OCI-LY7 (cell line): ENCODE results near the gene OR1N1. TPM values are rescaled to one million over a fixed set of nuclear protein-coding genes. Genes with fewer than 3 reads are reported as not detected.

Experiments
- BruUV-seq: library from RNA; stranded (reverse); fragments of 400-500 nt; replicated peaks from 2 replicates; lab custom pipeline; 2021; lab: Mats Ljungman, UMichigan
- CTCF ChIA-PET: fragments of 300-600 bp; sonication (Branson Sonifier 250); formaldehyde crosslinking; loops from one replicate; lab custom pipeline; 2022; ENCODE audit warnings: antibody characterized with exemption; ENCODE audit not compliant: unreplicated experiment; lab: Charles Lee
- POLR2A ChIA-PET: fragments of 300-600 bp; sonication (Branson Sonifier 250); formaldehyde crosslinking; loops from one replicate; lab custom pipeline; 2022; ENCODE audit warnings: antibody characterized with exemption; lab: Charles Lee
- DNase-seq: peaks from one replicate; pipeline ENCODE4 v3.0.0-alpha.2; 2015; ENCODE audit warnings: low spot score
- H2AFZ ChIP-seq: fragments of 200-600 bp; sonication (generic), shearing (Covaris generic); 2 replicates; pipeline ENCODE4 v1.6.1; 2014; ENCODE audit warnings: mild to moderate bottlenecking, antibody characterized with exemption, low read length, moderate library complexity
- H3K27ac ChIP-seq: fragments of 200-600 bp; sonication (generic); 2 replicates; pipeline ENCODE4 v1.5.1; 2014; ENCODE audit warnings: mixed run types, low read depth, mild to moderate bottlenecking, moderate library complexity, low read length, inconsistent platforms; ENCODE audit not compliant: poor library complexity, severe bottlenecking
- H3K36me3 ChIP-seq: fragments of 200-600 bp; sonication (generic); 2 replicates; pipeline ENCODE4 v1.6.1; 2014; ENCODE audit warnings: mild to moderate bottlenecking, antibody characterized with exemption, low read length, moderate library complexity, mixed read lengths; ENCODE audit not compliant: insufficient read depth
- H3K4me1 ChIP-seq: fragments of 200-600 bp; sonication (generic); 2 replicates; pipeline ENCODE4 v1.5.1; 2014; ENCODE audit warnings: mild to moderate bottlenecking, low read length; ENCODE audit not compliant: insufficient read depth, poor library complexity, severe bottlenecking
- H3K4me2 ChIP-seq: fragments of 200-600 bp; sonication (generic); 2 replicates; pipeline ENCODE4 v1.6.1; 2014; ENCODE audit warnings: mild to moderate bottlenecking, low read length
- H3K4me3 ChIP-seq: fragments of 200-600 bp; sonication (generic); 2 replicates; pipeline ENCODE4 v1.5.1; 2014; ENCODE audit warnings: mild to moderate bottlenecking, low read depth, low read length; ENCODE audit not compliant: poor library complexity, severe bottlenecking
- H3K79me2 ChIP-seq: fragments of 200-600 bp; sonication (generic); 2 replicates; pipeline ENCODE4 v1.6.1; 2016; ENCODE audit warnings: low read depth, mild to moderate bottlenecking, low read length, moderate library complexity, mixed read lengths; ENCODE audit not compliant: insufficient read depth
- H3K9me2 ChIP-seq: fragments of 200-600 bp; sonication (generic); 2 replicates; pipeline ENCODE4 v1.6.1; 2016; ENCODE audit warnings: mild to moderate bottlenecking, low read length, mixed read lengths; ENCODE audit not compliant: insufficient read depth
- H3K9me3 ChIP-seq: fragments of 200-600 bp; sonication (generic); 2 replicates; pipeline ENCODE4 v1.6.1; 2014; ENCODE audit warnings: mild to moderate bottlenecking, mixed run types, low read length, mixed read lengths
- H4K20me1 ChIP-seq: fragments of 200-600 bp; sonication (generic); 2 replicates; pipeline ENCODE4 v1.6.1; 2014; ENCODE audit warnings: mild to moderate bottlenecking, antibody characterized with exemption, low read length, moderate library complexity, mixed read lengths; ENCODE audit not compliant: insufficient read depth
- CTCF ChIP-seq: fragments of 200-600 bp; sonication (generic); conservative IDR thresholded peaks from 2 replicates; pipeline ENCODE4 v1.5.1; 2014; ENCODE audit warnings: mild to moderate bottlenecking, antibody characterized with exemption, low read length, moderate library complexity, mixed read lengths
- EZH2phosphoT487 ChIP-seq: fragments of 200-600 bp; sonication (generic); IDR thresholded peaks from 2 replicates; pipeline ENCODE4 v1.6.1; 2018; ENCODE audit warnings: low read depth, borderline replicate concordance, mild to moderate bottlenecking, mixed run types, antibody characterized with exemption, low read length, moderate library complexity, mixed read lengths
- intact Hi-C: fragments of 100-400 bp; cut with micrococcal nuclease; formaldehyde crosslinking; loops from one replicate; pipeline ENCODE4 v1.10.0; 2022; ENCODE audit not compliant: unreplicated experiment
- total RNA-seq, 2 experiments: library from RNA; depleted of rRNA in 1 of 2; stranded (reverse); fragments of >200 nt in 1 of 2; shearing (Covaris generic) in 1 of 2; gene quantifications; 2 replicates each; pipeline ENCODE4 v1.2.3, GENCODE V29; 2014 to 2022

The OR1N1 gene
- total RNA-seq, 2 experiments from 2014 or later, result not detected

- ChIA-PET CTCF (no interaction called here), POLR2A (no interaction called here)
- Histone ChIP-seq H3K4me3 (no peak within 1 kb of the TSS), H3K4me2 (no peak within 1 kb of the TSS), H3K4me1 (no peaks in the 10 kb centered on the region), H3K9me3 (no peaks in the 10 kb centered on the region), H3K27ac (no peak within 1 kb of the TSS), H4K20me1 (no peaks in the 10 kb centered on the region), H3K79me2 (no peaks in the 10 kb centered on the region), H2AFZ (no peak within 1 kb of the TSS), H3K9me2 (no peaks in the 10 kb centered on the region), H3K36me3 (no peaks in the 10 kb centered on the region)
- no peak for DNase-seq
- BruUV-seq, result no TSS peak
- TF ChIP-seq EZH2phosphoT487 (no peak), CTCF (no peak)
- intact Hi-C loops, result no loop called here
These were observed 16.6 kb downstream of the OR1N1 start, which contains the start of gene OR1J2 for GRCh38 chr9:122510502-122510901. Gene OR1J2, plus strand, starts transcription at chr9:122510802. Its CDS starts 0 bp downstream, at chr9:122510802.

- no peak overlapping the region for H3K4me2 ChIP-seq
- H3K27ac ChIP-seq, result no peak overlapping the region
- no peaks in the 10 kb centered on the region for H3K9me2 ChIP-seq
- no peaks in the 10 kb centered on the region for H4K20me1 ChIP-seq
- TF ChIP-seq EZH2phosphoT487, result no peak
- no peak for TF ChIP-seq CTCF
- no peak overlapping the region for H3K4me3 ChIP-seq
- H3K4me1 ChIP-seq, result no peaks in the 10 kb centered on the region
- ChIA-PET POLR2A (no interaction called here), CTCF (no interaction called here)
- intact Hi-C loops, result no loop called here
- H3K9me3 ChIP-seq, result no peaks in the 10 kb centered on the region
- no TSS peak for BruUV-seq
- H3K36me3 ChIP-seq, result no peaks in the 10 kb centered on the region
- H3K79me2 ChIP-seq, result no peaks in the 10 kb centered on the region
- no peak for DNase-seq
- H2AFZ ChIP-seq, result no peak overlapping the region
These were observed 20.1 kb downstream of the OR1N1 start for GRCh38 chr9:122506964-122507363.

- TF ChIP-seq CTCF (peak; percentile 89), EZH2phosphoT487 (no peak)
- H3K4me1 ChIP-seq, result no peaks in the 10 kb centered on the region
- no peak overlapping the region for H3K4me2 ChIP-seq
- no peaks in the 10 kb centered on the region for H3K9me3 ChIP-seq
- intact Hi-C loops, result no loop called here
- no peaks in the 10 kb centered on the region for H3K36me3 ChIP-seq
- no peak overlapping the region for H3K4me3 ChIP-seq
- H3K27ac ChIP-seq, result no peak overlapping the region
- H3K9me2 ChIP-seq, result no peaks in the 10 kb centered on the region
- CTCF ChIA-PET, result no interaction called here
- DNase-seq, result peak; percentile 47
- POLR2A ChIA-PET, result interaction anchor here (0.6 kb wide), 1 partner anchor 59 kb away, joined by 4 read pairs; no protein-coding TSS in a partner anchor
- no peak overlapping the region for H2AFZ ChIP-seq
- no peaks in the 10 kb centered on the region for H3K79me2 ChIP-seq
- BruUV-seq, result no TSS peak
- no peaks in the 10 kb centered on the region for H4K20me1 ChIP-seq
These were observed 28.2 kb downstream of the OR1N1 start for GRCh38 chr9:122498883-122499288.
